Measurements from ENCODE around the gene VIPR2.

GRCh38 chr7:159143780-159144757 is 598 bp downstream of the VIPR2 start:
- TF ChIP-seq CTCF (IDR thresholded peaks at IDR 0.05; ENCODE audit: borderline replicate concordance, extremely low read depth, low read length, poor library complexity, severe bottlenecking) (no peak), EZH2 (IDR thresholded peaks at IDR 0.05; ENCODE audit: borderline replicate concordance, low read depth, low read length, severe bottlenecking) (no peak)
